ENCODE data around the gene PTCH2.

Gene PTCH2

DNA sequence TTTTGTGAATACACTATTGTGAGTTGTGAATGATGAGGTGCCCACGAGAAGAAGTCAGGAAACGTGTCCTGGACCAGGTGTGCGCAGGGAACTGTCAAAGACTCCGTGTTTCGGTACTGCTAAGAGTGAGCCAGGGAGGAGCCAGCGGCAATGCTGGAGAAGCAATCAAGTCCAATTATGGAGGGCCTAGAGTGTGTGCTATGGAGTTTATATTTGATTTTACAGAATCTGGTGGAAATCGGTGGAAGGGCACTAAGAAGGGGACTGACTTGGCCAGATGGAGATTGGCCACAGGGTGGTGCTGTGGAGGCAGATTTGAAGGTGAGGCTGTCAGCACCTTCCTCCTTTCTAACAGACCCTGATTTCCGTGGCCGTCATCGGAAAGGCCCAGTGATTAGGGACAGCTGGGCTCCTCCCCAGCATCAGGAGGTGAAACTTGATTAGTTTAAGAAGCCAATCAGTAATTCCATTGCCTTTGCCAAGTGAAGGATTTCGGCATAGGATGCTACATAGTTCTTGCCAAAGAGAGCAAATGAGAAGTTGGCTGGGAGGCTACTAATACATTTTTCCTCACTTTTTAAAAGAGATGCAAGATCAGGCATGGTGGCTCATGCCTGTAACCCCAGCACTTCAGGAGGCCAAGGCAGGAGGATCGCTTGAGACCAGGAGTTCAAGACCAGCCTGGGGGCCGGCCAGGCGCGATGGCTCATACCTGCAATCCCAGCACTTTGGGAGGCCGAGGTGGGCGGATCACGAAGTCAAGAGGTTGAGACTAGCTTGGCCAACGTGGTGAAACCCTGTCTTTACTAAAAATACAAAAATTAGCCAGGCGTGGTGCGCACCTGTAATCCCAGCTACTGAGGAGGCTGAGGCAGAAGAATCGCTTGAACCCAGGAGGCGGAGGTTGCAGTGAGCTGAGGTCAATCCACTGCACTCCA, 7.0 kb downstream of the PTCH2 start:
- TF ChIP-seq, protein P1, sequence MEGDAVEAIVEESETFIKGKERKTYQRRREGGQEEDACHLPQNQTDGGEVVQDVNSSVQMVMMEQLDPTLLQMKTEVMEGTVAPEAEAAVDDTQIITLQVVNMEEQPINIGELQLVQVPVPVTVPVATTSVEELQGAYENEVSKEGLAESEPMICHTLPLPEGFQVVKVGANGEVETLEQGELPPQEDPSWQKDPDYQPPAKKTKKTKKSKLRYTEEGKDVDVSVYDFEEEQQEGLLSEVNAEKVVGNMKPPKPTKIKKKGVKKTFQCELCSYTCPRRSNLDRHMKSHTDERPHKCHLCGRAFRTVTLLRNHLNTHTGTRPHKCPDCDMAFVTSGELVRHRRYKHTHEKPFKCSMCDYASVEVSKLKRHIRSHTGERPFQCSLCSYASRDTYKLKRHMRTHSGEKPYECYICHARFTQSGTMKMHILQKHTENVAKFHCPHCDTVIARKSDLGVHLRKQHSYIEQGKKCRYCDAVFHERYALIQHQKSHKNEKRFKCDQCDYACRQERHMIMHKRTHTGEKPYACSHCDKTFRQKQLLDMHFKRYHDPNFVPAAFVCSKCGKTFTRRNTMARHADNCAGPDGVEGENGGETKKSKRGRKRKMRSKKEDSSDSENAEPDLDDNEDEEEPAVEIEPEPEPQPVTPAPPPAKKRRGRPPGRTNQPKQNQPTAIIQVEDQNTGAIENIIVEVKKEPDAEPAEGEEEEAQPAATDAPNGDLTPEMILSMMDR (IDR thresholded peaks at IDR 0.05; ENCODE audit: low read depth, low read length, missing control alignments), result peak; percentile 96
- Histone ChIP-seq H3K4me3 (ENCODE audit: low read depth, low read length) (no peak overlapping the region), H3K36me3 (replicated peaks) (no peaks in the 10 kb centered on the region), H3K27me3 (replicated peaks) (no peaks in the 10 kb centered on the region), H3K27ac (no peak overlapping the region)
- peak; percentile 71 for DNase-seq
- in situ Hi-C loops (cut with HindIII; ENCODE audit: low pct_ligation_motif_present, low sequenced_read_pairs), result no loop called here

DNA sequence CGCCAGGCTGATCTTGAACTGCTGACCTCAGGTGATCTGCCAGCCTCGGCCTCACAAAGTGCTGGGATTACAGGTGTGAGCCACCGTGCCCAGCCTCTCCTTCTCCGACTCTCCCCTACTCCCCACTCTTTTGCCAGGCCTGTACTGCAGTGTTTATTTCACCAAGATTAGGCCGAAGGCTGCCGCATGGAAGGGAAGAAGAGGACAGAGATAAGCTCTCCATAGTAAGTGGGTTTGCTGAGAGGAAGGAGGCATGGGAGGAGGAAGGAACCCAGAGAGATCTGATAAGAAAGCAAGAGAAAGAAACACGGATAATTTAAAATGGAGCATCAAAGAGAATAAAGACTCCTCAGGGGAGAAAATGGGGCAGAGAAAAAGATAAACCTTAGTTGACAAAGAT, 8.7 kb downstream of the PTCH2 start:
- Histone ChIP-seq H3K27me3 (replicated peaks) (no peaks in the 10 kb centered on the region), H3K4me3 (ENCODE audit: low read depth, low read length) (no peak overlapping the region), H3K36me3 (replicated peaks) (no peaks in the 10 kb centered on the region), H3K27ac (no peak overlapping the region)
- TF ChIP-seq, protein P1 (IDR thresholded peaks at IDR 0.05; ENCODE audit: low read depth, low read length, missing control alignments), result no peak
- in situ Hi-C loops (cut with HindIII; ENCODE audit: low pct_ligation_motif_present, low sequenced_read_pairs), result no loop called here
- no peak for DNase-seq

- Histone ChIP-seq H3K27ac (no peak overlapping the region), H3K4me3 (ENCODE audit: low read depth, low read length) (no peak overlapping the region), H3K27me3 (replicated peaks) (no peaks in the 10 kb centered on the region), H3K36me3 (replicated peaks) (no peaks in the 10 kb centered on the region)
- in situ Hi-C loops (cut with HindIII; ENCODE audit: low pct_ligation_motif_present, low sequenced_read_pairs), result no loop called here
- TF ChIP-seq, protein P1 (IDR thresholded peaks at IDR 0.05; ENCODE audit: low read depth, low read length, missing control alignments), result no peak
- DNase-seq, result no peak
Measured at GRCh38 chr1:44832056-44832705, 10.9 kb downstream of the PTCH2 start.

- Histone ChIP-seq H3K4me3 (ENCODE audit: low read depth, low read length) (no peak overlapping the region), H3K36me3 (replicated peaks) (no peaks in the 10 kb centered on the region), H3K27me3 (replicated peaks) (no peaks in the 10 kb centered on the region), H3K27ac (no peak overlapping the region)
- TF ChIP-seq, protein P1 (IDR thresholded peaks at IDR 0.05; ENCODE audit: low read depth, low read length, missing control alignments), result no peak
- DNase-seq, result no peak
- in situ Hi-C loops (cut with HindIII; ENCODE audit: low pct_ligation_motif_present, low sequenced_read_pairs), result no loop called here
Measured at GRCh38 chr1:44831516-44831915, 11.5 kb downstream of the PTCH2 start.

DNA sequence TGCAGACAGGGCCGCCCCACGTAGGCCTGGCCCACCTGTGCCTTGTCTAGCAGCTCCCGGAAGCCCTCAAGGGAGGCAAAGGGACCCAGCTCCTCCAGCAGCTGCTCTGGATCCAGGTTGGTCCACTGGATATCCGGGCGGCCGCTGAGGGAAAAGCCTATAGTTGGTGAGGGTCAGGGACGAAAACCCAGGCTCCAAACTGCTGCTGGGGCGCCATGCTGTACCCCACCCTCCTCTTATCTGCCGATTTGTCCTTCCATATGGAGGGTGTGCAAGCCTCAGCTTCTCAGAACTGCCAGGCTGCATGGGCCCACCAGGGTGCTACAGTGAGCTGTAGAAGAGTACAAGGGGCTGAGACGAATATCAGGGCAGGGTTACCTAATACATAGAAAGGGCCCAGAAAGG, 12.2 kb downstream of the PTCH2 start:
- no peak overlapping the region for H3K27ac ChIP-seq
- no peak overlapping the region for H3K4me3 ChIP-seq (ENCODE audit: low read depth, low read length)
- no peaks in the 10 kb centered on the region for H3K36me3 ChIP-seq (replicated peaks)
- no peaks in the 10 kb centered on the region for H3K27me3 ChIP-seq (replicated peaks)
- TF ChIP-seq, protein P1 (IDR thresholded peaks at IDR 0.05; ENCODE audit: low read depth, low read length, missing control alignments), result peak; percentile 30
- in situ Hi-C loops (cut with HindIII; ENCODE audit: low pct_ligation_motif_present, low sequenced_read_pairs), result no loop called here
- no peak for DNase-seq
